Fibroblast of the conjunctiva (primary cell): ENCODE data around the gene IFITM10.
A peak's percentile ranks its signal among the peaks of the same experiment; 100 is the strongest.

Experiments
- DNase-seq: peaks from one replicate; pipeline ENCODE4 v3.0.0-alpha.2; 2010; ENCODE audit warnings: low read depth

Gene IFITM10

GRCh38 chr11:1762537-1763302, 12.3 kb upstream of the IFITM10 start:
- peak; percentile 12 for DNase-seq

GRCh38 chr11:1761857-1762536, 11.6 kb upstream of the IFITM10 start:
- DNase-seq: no peak

- no peak for DNase-seq
Observed at GRCh38 chr11:1761110-1761856, 10.9 kb upstream of the IFITM10 start.

GRCh38 chr11:1760351-1761109, 10.1 kb upstream of the IFITM10 start:
- no peak for DNase-seq

- DNase-seq: no peak
Observed at GRCh38 chr11:1759851-1760220, 9.4 kb upstream of the IFITM10 start.

GRCh38 chr11:1759151-1759850, 8.9 kb upstream of the IFITM10 start:
- DNase-seq: no peak

GRCh38 chr11:1758611-1759150, 8.3 kb upstream of the IFITM10 start:
- DNase-seq: no peak

GRCh38 chr11:1757861-1758610, 7.6 kb upstream of the IFITM10 start:
- DNase-seq: no peak

GRCh38 chr11:1756791-1757771, 6.7 kb upstream of the IFITM10 start:
- DNase-seq: no peak

- no peak for DNase-seq
Observed at GRCh38 chr11:1755692-1756561, 5.5 kb upstream of the IFITM10 start.

GRCh38 chr11:1755344-1755691, 4.9 kb upstream of the IFITM10 start:
- no peak for DNase-seq

- DNase-seq: no peak
Observed at GRCh38 chr11:1754376-1755150, 4.2 kb upstream of the IFITM10 start.

- DNase-seq: no peak
Observed at GRCh38 chr11:1753929-1754305, 3.5 kb upstream of the IFITM10 start.

- DNase-seq: no peak
Observed at GRCh38 chr11:1753229-1753928, 3.0 kb upstream of the IFITM10 start.

- DNase-seq: no peak
Observed at GRCh38 chr11:1752907-1753228, 2.5 kb upstream of the IFITM10 start.

GRCh38 chr11:1751999-1752906, 1.9 kb upstream of the IFITM10 start:
- DNase-seq: no peak
